ENCODE results near the gene MCC.

DNA sequence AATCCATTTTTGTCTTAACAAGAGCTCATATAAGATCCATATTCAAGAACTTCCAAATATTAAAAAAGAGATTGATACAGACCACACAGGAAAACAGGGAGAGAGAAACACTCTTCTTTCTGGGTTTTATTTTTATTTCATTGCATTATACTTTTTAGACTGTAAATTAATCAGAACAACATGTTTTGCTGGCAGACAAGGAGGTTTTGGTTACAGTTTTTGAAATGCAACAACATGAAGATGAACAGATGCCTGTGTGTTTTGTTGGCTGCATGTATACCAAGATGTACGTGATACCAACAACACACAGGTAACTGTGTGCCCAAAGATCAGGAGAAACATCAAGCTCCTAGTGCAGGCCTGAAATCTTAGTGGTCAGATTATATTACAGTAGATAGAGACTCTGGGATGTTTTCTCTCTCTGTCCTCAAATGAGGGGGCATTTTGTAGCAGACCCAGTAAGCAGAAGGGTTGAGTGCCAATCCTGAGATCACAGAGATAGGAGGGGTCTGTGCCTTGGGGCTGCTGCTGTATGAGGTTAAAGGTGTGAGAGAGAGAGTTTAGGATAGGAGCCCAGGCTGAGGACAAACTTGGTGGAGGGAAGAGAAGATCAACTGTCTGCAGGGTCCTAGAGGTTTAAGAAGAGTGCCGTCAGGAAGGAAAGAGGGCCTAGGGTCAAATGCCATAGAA is 359.5 kb downstream of the MCC start:
- TF ChIP-seq SP1 (IDR thresholded peaks at IDR 0.05): no peak
- TF ChIP-seq ARNT (IDR thresholded peaks at IDR 0.05): no peak
- no peak for TF ChIP-seq LEF1 (IDR thresholded peaks at IDR 0.05; ENCODE audit: borderline replicate concordance)
- no peak for TF ChIP-seq ELF4 (IDR thresholded peaks at IDR 0.05)
- TF ChIP-seq, protein P1, sequence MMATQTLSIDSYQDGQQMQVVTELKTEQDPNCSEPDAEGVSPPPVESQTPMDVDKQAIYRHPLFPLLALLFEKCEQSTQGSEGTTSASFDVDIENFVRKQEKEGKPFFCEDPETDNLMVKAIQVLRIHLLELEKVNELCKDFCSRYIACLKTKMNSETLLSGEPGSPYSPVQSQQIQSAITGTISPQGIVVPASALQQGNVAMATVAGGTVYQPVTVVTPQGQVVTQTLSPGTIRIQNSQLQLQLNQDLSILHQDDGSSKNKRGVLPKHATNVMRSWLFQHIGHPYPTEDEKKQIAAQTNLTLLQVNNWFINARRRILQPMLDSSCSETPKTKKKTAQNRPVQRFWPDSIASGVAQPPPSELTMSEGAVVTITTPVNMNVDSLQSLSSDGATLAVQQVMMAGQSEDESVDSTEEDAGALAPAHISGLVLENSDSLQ (IDR thresholded peaks at IDR 0.05): no peak
- no peak for TF ChIP-seq ZNF384 (IDR thresholded peaks at IDR 0.05)
- TF ChIP-seq FOXM1 (IDR thresholded peaks at IDR 0.05; ENCODE audit: borderline replicate concordance): no peak
- TF ChIP-seq FOXA1 (IDR thresholded peaks at IDR 0.05): no peak
- no peak for TF ChIP-seq CTBP1 (IDR thresholded peaks at IDR 0.05; ENCODE audit: borderline replicate concordance)
- no peak for TF ChIP-seq BHLHE40 (IDR thresholded peaks at IDR 0.05; ENCODE audit: borderline replicate concordance)
- TF ChIP-seq HDGF (IDR thresholded peaks at IDR 0.05; ENCODE audit: borderline replicate concordance): no peak
- no peak for TF ChIP-seq NFRKB (IDR thresholded peaks at IDR 0.05)
- no peak for TF ChIP-seq FOXK2 (IDR thresholded peaks at IDR 0.05)
- TF ChIP-seq SUZ12 (IDR thresholded peaks at IDR 0.05): no peak
